OCI-LY3 (cell line): ENCODE data around the gene LIN28B.

Experiments
- EZH2phosphoT487 ChIP-seq: fragments of 200-600 bp; shearing (Covaris generic); IDR thresholded peaks from 2 replicates; pipeline ENCODE4 v1.6.1; 2018; ENCODE audit warnings: antibody characterized with exemption, mixed run types, low read depth
- TF ChIP-seq, protein P1 (sequence below): fragments of 200-600, 300-600 bp; sonication (generic); IDR thresholded peaks from 2 replicates; pipeline ENCODE4 v1.5.1; 2014; ENCODE audit warnings: antibody characterized with exemption, low read length, low read depth

DNA sequence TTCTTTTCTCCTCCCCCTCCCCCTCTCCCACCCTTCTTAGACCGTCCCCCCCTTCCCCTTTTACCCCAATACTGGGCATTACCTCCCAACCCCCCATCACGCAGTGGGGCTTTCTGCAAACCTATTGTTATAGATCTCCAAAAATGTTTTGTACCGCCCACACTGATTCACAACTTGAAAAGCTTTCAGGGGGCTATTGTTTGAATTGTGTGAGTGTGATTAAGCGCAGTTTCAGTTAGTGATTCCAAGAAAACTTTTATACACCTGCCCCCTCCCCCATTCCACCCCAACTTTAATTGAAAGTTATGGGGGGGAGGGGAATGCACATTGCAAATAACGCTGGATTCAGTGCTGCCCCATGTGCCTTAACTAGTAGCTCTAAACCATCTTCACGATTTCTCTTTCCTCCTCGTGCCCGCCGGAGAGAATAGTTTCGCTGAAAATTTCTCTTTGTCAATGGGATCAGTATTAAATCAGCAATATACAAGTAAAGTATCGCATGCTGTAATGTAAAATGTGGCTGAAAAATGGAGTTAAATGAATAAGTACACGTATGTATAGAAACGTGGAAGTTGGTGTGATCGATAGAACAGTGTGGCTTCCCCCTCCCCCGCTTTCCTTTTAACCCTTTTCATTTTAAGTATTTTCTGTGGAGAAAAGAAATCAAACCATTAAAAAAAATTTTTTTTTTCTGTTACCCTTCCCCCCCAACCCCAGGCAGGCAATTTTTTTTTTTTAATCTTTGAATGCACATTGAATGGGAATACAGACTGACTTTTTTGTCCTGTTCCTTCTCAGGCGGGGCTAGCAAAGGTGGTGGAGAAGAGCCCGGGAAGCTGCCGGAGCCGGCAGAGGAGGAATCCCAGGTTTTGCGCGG, 632 bp downstream of the LIN28B start:
- TF ChIP-seq, protein P1, sequence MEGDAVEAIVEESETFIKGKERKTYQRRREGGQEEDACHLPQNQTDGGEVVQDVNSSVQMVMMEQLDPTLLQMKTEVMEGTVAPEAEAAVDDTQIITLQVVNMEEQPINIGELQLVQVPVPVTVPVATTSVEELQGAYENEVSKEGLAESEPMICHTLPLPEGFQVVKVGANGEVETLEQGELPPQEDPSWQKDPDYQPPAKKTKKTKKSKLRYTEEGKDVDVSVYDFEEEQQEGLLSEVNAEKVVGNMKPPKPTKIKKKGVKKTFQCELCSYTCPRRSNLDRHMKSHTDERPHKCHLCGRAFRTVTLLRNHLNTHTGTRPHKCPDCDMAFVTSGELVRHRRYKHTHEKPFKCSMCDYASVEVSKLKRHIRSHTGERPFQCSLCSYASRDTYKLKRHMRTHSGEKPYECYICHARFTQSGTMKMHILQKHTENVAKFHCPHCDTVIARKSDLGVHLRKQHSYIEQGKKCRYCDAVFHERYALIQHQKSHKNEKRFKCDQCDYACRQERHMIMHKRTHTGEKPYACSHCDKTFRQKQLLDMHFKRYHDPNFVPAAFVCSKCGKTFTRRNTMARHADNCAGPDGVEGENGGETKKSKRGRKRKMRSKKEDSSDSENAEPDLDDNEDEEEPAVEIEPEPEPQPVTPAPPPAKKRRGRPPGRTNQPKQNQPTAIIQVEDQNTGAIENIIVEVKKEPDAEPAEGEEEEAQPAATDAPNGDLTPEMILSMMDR: no peak
- no peak for TF ChIP-seq EZH2phosphoT487
